Measurements from ENCODE around the gene CCDC33.

Gene CCDC33

DNA sequence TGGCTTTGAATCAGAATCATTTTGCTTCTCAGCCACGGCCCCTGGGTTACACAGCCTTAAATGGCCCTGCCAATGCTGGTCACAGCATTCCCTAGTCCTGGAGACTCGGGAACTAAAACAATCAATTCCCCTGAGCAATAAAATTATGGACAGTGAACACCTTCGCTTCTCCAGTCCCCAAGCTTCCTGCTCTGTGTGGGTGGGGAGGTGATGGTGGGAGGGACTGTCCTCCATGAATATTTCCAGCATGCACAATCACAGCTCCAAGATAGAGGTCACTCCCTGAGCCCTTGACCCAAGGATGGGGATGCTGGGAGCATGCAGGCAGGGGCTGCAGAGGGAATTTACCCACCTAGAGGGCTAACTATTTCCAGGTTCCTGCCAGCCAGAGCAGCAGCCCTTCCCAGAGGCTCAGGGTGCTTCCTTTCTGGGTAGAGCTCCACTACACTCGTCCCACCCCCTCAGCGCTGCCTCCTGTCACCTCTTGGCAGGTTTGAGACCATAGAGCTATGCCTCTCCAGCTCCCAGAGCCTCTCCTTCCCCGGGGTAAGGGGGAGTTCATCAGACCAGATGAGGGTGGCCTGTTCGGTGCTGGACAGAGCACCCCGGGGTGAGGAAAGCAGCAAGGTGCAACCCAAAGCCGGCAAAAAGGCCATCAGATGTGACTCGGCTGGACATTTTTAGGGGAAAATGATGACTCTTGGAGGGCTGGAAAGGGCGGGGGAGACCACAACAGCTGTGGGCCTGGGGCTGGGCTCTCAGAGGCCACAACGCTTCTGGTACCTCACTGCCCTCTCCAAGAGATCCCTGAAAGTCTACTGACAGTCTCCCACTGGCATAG is 14.5 kb upstream of the CCDC33 start:
- Histone ChIP-seq H3K4me3 (no peak overlapping the region), H3K9me3 (no peaks in the 10 kb centered on the region), H3K27me3 (peaks cover 0 to 41% of the 10 kb centered on the region in 2 donors), H3K4me1 (no peaks in the 10 kb centered on the region), H3K27ac (no peak overlapping the region), H3K36me3 (no peaks in the 10 kb centered on the region)
- TF ChIP-seq, protein P1, sequence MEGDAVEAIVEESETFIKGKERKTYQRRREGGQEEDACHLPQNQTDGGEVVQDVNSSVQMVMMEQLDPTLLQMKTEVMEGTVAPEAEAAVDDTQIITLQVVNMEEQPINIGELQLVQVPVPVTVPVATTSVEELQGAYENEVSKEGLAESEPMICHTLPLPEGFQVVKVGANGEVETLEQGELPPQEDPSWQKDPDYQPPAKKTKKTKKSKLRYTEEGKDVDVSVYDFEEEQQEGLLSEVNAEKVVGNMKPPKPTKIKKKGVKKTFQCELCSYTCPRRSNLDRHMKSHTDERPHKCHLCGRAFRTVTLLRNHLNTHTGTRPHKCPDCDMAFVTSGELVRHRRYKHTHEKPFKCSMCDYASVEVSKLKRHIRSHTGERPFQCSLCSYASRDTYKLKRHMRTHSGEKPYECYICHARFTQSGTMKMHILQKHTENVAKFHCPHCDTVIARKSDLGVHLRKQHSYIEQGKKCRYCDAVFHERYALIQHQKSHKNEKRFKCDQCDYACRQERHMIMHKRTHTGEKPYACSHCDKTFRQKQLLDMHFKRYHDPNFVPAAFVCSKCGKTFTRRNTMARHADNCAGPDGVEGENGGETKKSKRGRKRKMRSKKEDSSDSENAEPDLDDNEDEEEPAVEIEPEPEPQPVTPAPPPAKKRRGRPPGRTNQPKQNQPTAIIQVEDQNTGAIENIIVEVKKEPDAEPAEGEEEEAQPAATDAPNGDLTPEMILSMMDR (IDR thresholded peaks at IDR 0.05) = no peak
- no peak for DNase-seq
- intact Hi-C loops (cut with DNase I; ENCODE audit: low total_unique reads) = no loop called here

DNA sequence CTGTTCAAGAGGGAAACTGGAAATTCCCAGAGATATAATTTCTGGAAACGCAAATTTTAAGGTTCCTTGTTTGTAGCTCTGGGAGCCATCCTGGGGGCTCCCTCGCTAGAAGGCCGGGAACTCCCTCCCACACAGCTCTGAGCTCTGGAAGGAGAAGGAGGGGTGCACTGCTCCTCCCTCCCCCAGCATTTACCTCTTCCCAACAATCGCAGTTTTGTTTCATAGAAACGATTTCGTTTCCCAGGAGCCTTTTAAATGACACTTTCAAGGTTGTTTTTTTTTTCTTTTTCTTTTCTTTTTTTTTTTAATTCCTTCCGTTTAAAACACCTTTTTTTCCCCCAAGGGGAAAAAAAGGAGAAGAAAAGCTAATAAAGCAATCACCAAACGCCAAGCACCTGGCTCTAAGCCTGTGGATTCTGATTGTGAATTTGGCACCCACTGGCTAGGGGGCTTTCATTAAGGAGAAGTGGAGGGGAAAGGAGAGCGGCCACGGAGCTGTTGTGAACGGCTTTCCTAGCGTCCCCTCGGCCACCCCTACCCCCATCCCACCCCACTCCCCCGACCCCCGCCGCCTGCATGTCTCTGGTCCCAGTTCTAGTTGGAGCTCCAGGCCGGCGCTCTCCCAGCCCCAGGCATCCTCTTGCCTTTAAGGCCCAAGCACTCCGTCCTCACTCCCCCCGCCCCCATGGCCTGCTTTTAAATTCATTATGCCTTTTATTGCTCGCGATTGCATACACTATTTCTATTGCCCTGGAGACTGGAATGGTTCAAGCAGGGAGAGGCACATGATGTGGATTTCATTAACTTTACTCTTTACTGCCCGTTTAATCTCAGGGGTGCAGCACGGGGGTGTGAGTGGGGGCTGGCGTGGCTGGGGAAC is 13.6 kb upstream of the CCDC33 start:
- intact Hi-C loops (cut with DNase I; ENCODE audit: low total_unique reads) = no loop called here
- no peak for DNase-seq

DNA sequence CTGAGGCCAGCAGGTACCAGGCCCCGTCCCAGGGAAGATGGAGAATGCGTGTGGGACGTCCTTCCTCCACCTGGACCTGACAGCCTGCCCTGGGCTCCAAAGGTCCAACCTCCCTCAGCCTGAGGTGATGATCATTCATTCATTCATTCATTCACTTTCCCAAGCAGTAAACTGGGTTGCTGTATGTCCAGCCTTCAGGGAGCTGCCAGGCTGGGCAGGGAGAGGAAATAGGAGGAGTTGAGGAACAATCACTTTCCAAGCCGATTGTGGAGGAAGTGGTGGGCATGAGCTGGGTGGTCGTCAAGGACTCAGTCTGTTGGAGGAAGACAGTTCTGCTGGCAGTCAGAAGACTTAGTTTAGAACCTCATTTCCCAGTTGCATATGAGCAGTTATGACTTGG is 10.2 kb upstream of the CCDC33 start:
- Histone ChIP-seq H3K9me3 (no peaks in the 10 kb centered on the region), H3K4me1 (peaks cover 0 to 8% (median 4%) of the 10 kb centered on the region in 4 donors), H3K4me3 (no peak overlapping the region), H3K27me3 (peaks cover 0 to 40% of the 10 kb centered on the region in 2 donors), H3K36me3 (no peaks in the 10 kb centered on the region), H3K27ac (no peak overlapping the region)
- intact Hi-C loops (cut with DNase I; ENCODE audit: low total_unique reads) = no loop called here
- TF ChIP-seq, protein P1 (IDR thresholded peaks at IDR 0.05) = no peak
- no peak for DNase-seq

More for the DNA sequence above, 13.6 kb upstream of the CCDC33 start:
- Histone ChIP-seq H3K9me3 (no peaks in the 10 kb centered on the region), H3K4me1 (no peaks in the 10 kb centered on the region), H3K27me3 (peaks cover 0 to 33% of the 10 kb centered on the region in 2 donors), H3K4me3 (no peak overlapping the region), H3K36me3 (no peaks in the 10 kb centered on the region), H3K27ac (no peak overlapping the region)
- TF ChIP-seq, protein P1 (IDR thresholded peaks at IDR 0.05) = no peak

DNA sequence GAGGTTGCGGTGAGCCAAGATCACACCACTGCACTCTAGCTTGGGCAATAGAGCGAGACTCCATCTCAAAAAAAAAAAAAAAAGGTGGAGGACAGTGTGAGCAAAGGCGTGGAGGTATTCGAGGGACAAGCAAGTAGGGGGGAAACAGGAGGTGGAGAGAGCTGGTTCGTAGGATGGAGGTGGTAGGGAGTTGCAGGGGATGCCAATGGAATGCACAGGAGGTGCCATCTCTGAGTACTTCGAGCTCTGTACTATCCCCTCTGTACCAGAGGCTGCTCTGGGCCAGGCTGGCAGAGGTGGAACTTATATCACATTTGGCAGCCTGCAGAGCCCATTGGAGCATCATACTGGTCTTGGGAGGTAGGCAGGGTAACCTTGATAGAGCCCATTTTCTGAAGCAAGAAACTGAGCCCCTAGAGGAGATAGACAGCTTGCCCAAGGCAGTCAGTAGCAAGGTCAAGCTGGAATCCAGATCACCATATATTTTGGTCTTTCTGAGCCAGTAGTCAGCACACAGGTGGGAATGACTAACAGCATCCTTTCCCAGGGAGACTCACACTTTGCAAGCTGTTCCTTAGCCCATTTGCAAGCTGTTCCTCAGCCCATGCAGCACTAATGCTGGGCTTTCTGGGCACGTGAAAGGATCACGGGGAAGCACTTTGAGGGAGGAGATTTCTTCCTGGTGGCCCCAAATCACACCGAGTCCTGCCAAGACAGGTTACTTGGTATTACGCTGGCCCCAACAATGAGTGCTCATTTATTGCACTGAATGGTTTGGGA is 9.2 kb upstream of the CCDC33 start:
- DNase-seq = no peak
- H3K36me3 ChIP-seq = no peaks in the 10 kb centered on the region
- H3K27me3 ChIP-seq = peaks cover 0 to 40% of the 10 kb centered on the region in 2 donors
- TF ChIP-seq, protein P1 (IDR thresholded peaks at IDR 0.05) = no peak
- no peaks in the 10 kb centered on the region for H3K9me3 ChIP-seq
- H3K4me1 ChIP-seq = peaks cover 0 to 8% (median 4%) of the 10 kb centered on the region in 4 donors
- no peak overlapping the region for H3K27ac ChIP-seq
- intact Hi-C loops (cut with DNase I; ENCODE audit: low total_unique reads) = no loop called here
- H3K4me3 ChIP-seq = no peak overlapping the region

Measured in tibial artery (tissue), 4 donors.